ENCODE data around the gene SDF4.

The SDF4 gene

DNA sequence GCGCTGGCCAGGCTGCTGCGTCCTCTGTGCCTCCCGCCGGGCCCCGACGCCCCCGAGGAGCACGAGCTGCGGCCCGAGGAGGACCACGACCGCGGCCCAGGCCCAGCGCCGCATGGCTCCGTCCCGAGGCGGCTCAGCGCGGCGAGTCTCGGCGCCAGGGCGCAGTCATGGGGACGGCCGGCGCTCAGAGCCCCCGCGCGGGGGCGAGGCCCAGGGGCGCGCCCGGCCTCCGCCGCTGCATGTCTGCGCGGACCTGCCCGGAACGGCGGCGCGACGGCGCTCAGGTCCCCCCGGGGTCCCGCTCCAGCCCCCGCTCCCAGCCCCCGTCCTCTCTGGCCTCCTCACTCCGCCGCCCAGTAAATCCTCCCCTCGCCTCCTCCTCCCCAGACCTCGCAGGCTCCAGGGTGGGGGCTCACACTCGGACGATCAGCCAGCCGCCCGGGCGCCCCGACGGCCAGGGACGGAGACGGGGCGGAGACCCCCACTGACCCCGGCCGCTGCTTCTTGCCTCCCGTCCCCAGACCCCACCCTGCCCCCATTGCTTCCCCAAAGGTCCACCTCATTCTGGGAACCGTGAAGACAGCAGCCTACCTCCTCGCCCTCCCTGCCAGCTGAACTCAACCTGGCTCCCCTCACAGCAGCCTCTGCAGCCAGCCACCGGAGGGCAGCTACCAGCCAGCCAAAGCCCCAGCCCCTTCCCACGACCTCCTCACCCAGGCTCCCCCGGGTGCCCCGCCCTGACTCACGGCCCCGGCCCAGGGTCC is 15.0 kb upstream of the SDF4 start, which contains the start of gene C1QTNF12:
TSS of gene C1QTNF12 (minus strand) at position 146 of the 764 bp plus-strand sequence. CDS start at position 114, 32 bp downstream.
- TF ChIP-seq, protein P1, sequence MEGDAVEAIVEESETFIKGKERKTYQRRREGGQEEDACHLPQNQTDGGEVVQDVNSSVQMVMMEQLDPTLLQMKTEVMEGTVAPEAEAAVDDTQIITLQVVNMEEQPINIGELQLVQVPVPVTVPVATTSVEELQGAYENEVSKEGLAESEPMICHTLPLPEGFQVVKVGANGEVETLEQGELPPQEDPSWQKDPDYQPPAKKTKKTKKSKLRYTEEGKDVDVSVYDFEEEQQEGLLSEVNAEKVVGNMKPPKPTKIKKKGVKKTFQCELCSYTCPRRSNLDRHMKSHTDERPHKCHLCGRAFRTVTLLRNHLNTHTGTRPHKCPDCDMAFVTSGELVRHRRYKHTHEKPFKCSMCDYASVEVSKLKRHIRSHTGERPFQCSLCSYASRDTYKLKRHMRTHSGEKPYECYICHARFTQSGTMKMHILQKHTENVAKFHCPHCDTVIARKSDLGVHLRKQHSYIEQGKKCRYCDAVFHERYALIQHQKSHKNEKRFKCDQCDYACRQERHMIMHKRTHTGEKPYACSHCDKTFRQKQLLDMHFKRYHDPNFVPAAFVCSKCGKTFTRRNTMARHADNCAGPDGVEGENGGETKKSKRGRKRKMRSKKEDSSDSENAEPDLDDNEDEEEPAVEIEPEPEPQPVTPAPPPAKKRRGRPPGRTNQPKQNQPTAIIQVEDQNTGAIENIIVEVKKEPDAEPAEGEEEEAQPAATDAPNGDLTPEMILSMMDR (IDR thresholded peaks at IDR 0.05; ENCODE audit: low read depth, low read length, missing control alignments), result no peak
- no peak for DNase-seq (ENCODE audit: extremely low read depth, low read depth)
- no peak within 1 kb of the TSS for H3K4me3 ChIP-seq (replicated peaks; ENCODE audit: low read depth, low read length)

DNA sequence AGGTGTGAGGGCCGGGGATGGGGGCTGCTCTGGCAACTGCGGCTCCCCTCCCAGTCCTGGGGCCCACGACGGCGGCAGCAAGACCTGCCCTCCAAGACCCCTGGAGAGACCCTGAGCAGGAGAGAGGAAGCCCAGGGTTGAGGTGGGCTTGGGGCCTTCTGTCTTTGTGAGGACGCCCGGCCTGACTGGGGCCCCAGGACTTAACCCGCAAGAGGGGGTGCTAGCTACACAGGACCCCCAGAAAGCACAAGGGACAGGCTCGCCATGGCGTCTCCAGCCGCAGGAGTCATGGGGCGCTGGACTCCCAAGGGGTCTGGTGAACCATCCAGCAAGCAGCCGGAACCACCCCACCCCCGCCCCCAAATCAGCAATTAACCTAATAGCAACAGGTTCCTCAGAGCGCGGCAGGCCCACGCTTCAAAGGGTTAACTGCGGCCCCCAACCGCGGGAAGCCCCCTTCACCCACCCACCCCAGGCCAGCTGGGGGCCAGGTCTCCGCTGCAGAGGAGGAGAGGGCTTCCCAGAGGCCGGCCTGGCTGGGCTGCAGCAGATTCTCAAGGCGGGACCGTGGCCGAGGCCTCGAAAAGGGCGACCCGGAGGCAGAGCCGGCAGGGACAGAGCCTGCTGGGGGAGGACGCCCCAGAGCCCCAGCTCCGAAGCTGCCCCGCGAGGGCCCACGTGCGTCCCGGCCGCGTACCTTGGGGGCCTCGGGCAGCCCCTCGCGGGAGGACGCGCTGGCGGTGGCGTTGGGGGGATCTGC is 14.2 kb upstream of the SDF4 start:
- no peak overlapping the region for H3K4me3 ChIP-seq (replicated peaks; ENCODE audit: low read depth, low read length)
- TF ChIP-seq, protein P1 (IDR thresholded peaks at IDR 0.05; ENCODE audit: low read depth, low read length, missing control alignments), result no peak
- no peak for DNase-seq (ENCODE audit: extremely low read depth, low read depth)

DNA sequence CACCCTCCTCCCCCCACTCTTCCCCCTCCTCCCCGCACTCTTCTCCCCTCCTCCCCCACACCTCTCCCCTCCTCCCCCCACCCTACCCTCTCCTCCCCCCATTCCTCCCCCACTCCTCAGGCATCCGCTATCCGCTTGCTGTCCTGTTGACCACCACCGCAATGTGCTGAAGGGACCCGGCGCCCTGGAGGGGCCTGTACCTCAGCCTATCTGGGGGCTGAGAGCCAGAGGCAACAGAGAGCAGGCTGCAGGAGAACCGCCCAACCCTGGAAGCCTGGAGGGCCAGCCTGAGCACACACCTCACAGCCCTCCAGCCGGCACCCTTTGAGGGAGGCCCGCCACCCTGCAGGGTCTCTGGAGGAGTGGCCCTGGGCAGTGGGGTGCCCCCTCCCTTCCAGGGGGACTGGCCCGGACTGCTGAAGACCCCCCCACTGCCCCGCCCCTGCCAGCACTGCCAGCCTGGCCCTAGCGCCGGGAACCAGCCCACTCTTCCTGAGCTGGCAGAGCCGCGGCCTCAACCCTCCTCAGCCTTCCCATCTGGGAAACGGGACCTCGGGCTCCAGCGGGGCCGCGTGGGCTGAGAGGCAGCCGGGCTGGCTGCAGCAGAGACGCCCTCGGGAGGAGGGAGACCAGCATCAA is 13.5 kb upstream of the SDF4 start:
- H3K4me3 ChIP-seq (replicated peaks; ENCODE audit: low read depth, low read length), result no peak overlapping the region
- DNase-seq (ENCODE audit: extremely low read depth, low read depth), result no peak
- TF ChIP-seq, protein P1 (IDR thresholded peaks at IDR 0.05; ENCODE audit: low read depth, low read length, missing control alignments), result no peak

DNA sequence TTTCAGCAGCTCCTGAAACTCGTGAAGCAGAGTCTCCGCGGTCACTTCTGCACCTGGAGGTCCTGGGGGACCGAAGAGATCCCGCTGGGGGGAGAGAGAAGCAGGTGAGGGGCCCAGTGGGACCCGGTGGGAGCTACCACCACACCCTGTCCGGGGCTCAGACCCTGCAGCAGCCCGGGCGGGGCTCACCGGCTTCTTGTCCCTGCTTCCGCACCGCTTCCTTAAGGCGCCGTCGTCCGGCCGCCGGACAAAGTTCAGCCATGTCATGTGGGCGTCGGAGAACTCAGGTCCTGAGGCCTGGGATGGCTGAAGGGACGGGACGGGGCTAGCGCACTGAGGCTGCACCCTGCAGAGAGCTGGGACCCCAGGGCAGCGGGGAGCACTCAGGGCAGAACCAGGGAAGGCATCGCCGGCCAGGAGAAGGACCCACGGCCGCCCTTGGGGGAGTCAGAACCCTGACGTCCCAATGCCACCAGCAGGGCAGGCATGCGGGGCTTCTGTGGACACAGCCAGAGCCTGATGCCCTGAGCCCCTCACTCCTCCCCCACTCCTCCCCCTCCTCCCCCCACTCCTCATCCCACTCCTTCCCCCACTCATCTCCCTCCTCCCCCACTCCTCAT is 12.5 kb upstream of the SDF4 start:
- TF ChIP-seq, protein P1 (IDR thresholded peaks at IDR 0.05; ENCODE audit: low read depth, low read length, missing control alignments), result no peak
- no peak overlapping the region for H3K4me3 ChIP-seq (replicated peaks; ENCODE audit: low read depth, low read length)
- no peak for DNase-seq (ENCODE audit: extremely low read depth, low read depth)

DNA sequence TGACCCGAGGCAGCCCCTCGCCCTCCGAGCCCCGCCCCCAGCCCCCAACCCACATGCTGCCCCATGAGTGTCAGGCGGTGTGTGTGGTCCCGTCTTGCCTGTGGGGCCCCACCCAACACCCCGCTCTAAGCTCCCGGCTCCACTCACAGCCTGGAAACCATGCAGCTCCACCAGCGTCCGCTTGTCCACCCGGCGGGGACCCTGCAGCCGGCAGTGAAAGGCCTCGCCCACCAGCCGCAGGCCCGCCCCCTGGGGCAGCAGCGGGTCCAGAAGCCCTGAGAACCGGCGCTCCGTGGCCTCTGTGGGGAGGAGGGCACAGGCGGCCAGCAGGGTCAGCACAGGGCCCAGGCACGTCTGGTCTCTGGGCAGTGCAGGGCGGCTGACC is 12.0 kb upstream of the SDF4 start:
- no peak for DNase-seq (ENCODE audit: extremely low read depth, low read depth)
- TF ChIP-seq, protein P1 (IDR thresholded peaks at IDR 0.05; ENCODE audit: low read depth, low read length, missing control alignments), result no peak
- no peak overlapping the region for H3K4me3 ChIP-seq (replicated peaks; ENCODE audit: low read depth, low read length)

DNA sequence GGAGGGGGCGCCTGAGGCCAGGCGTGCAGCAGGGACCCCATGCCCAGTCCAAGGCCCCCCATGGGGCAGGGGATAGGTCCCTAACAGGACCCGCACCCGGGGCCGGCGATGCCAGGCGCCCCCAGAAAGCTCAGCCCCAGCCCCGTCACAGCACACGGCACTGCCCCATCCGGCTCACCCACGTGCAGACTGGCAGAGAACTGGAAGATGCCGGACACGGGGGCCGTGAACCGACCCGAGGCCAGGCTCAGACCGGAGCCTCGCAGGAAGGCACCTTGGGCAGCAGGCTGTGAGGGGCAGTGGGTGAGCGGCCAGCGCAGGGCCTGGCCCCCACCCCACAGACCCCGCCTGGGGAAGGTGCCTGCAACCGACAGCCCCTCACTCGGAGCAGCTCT is 11.5 kb upstream of the SDF4 start:
- TF ChIP-seq, protein P1 (IDR thresholded peaks at IDR 0.05; ENCODE audit: low read depth, low read length, missing control alignments), result no peak
- H3K4me3 ChIP-seq (replicated peaks; ENCODE audit: low read depth, low read length), result no peak overlapping the region
- no peak for DNase-seq (ENCODE audit: extremely low read depth, low read depth)

All from HFF-Myc (cell line).